Peyer's patch (tissue), 4 donors: ENCODE measurements around the gene ITCH.

Source experiments
- POLR2A ChIP-seq, 2 donors: fragments of 450-650 bp; IDR thresholded peaks; one replicate each; pipeline ENCODE4 v1.5.1; 2017; ENCODE audit warnings: antibody characterized with exemption in 2 of 2, mild to moderate bottlenecking in 2 of 2, moderate library complexity in 2 of 2
- TF ChIP-seq, protein P1 (sequence below), 6 experiments: fragments of 450-650 bp in 4 of 6; fragments of 200-600 bp in 2 of 6; sonication (generic) in 1 of 6; IDR thresholded peaks; one replicate each; pipeline ENCODE4 v1.5.1; 2017 to 2019; ENCODE audit warnings: antibody characterized with exemption in 6 of 6, mild to moderate bottlenecking in 3 of 6, moderate library complexity in 1 of 6

DNA sequence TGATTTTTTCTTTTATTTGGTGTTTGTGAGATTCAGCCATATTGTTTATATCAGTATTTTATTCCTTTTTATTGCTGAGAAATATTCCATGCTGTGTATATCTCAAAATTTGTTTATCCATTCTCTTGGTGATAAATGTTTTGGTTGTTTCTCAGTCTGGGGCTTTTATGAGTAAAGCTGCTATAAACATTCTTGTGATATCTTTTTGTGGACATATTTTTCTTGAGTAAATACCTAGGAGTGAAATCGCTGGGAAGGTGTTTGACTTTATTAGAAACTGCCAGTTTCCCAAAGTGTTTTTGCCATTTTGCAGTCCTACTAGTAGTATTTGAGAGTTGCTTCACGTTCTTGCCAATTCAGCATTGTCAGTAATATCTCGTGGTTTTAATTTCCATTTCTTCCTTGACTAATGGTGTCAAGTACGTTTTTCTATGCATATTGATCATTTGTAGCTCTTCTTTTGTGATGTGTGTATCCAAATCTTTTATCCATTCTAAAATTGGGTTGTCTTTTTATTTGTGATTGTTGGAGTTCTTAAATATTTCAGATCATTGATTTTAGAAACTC, 122.1 kb downstream of the ITCH start:
- TF ChIP-seq POLR2A (IDR thresholded peaks at IDR 0.05) = no peak
- TF ChIP-seq, protein P1, sequence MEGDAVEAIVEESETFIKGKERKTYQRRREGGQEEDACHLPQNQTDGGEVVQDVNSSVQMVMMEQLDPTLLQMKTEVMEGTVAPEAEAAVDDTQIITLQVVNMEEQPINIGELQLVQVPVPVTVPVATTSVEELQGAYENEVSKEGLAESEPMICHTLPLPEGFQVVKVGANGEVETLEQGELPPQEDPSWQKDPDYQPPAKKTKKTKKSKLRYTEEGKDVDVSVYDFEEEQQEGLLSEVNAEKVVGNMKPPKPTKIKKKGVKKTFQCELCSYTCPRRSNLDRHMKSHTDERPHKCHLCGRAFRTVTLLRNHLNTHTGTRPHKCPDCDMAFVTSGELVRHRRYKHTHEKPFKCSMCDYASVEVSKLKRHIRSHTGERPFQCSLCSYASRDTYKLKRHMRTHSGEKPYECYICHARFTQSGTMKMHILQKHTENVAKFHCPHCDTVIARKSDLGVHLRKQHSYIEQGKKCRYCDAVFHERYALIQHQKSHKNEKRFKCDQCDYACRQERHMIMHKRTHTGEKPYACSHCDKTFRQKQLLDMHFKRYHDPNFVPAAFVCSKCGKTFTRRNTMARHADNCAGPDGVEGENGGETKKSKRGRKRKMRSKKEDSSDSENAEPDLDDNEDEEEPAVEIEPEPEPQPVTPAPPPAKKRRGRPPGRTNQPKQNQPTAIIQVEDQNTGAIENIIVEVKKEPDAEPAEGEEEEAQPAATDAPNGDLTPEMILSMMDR (IDR thresholded peaks at IDR 0.05) = no peak
